Activated naive CD4-positive, alpha-beta T cell treated with anti-CD3 and anti-CD28 coated beads, Interleukin-2, amount 50 U/mL, for 24 hours (primary cell): Measurements from ENCODE around the gene CDC40.
A peak's percentile ranks its signal among the peaks of the same experiment; 100 is the strongest.

Experiments
- H3K27ac Mint-ChIP-seq: one replicate; pipeline ENCODE4 v1.8.0; 2021; ENCODE audit warnings: mild to moderate bottlenecking, mixed read lengths
- H3K27me3 Mint-ChIP-seq: one replicate; pipeline ENCODE4 v1.8.0; 2021; ENCODE audit warnings: mixed read lengths
- H3K36me3 Mint-ChIP-seq: one replicate; pipeline ENCODE4 v1.8.0; 2021; ENCODE audit warnings: mixed read lengths
- H3K4me1 Mint-ChIP-seq: one replicate; pipeline ENCODE4 v1.8.0; 2021; ENCODE audit warnings: mixed read lengths
- H3K4me3 Mint-ChIP-seq: one replicate; pipeline ENCODE4 v1.8.0; 2021; ENCODE audit warnings: mild to moderate bottlenecking, mixed read lengths
- H3K9me3 Mint-ChIP-seq: one replicate; pipeline ENCODE4 v1.8.0; 2021; ENCODE audit warnings: mixed read lengths

CDC40 gene

GRCh38 chr6:110180228-110181008 is at the start of gene CDC40:
CDC40 (plus strand) TSS chr6:110180427; CDS start chr6:110180445, 18 bp downstream.
- H3K27me3 Mint-ChIP-seq, result peaks cover 5% of the 10 kb centered on the region
- no peak within 1 kb of the TSS for H3K4me3 Mint-ChIP-seq
- H3K4me1 Mint-ChIP-seq, result peaks cover 6% of the 10 kb centered on the region
- H3K9me3 Mint-ChIP-seq, result no peaks in the 10 kb centered on the region
- no peak within 1 kb of the TSS for H3K27ac Mint-ChIP-seq
- H3K36me3 Mint-ChIP-seq, result no peaks in the 10 kb centered on the region

- Mint-ChIP-seq H3K27ac (no peak overlapping the region), H3K4me3 (no peak overlapping the region), H3K36me3 (no peaks in the 10 kb centered on the region), H3K9me3 (no peaks in the 10 kb centered on the region), H3K27me3 (peaks cover 24% of the 10 kb centered on the region), H3K4me1 (no peaks in the 10 kb centered on the region)
These were observed 42.0 kb upstream of the CDC40 start for GRCh38 chr6:110137924-110138887.

GRCh38 chr6:110139052-110139451 is 41.2 kb upstream of the CDC40 start:
- Mint-ChIP-seq H3K4me1 (no peaks in the 10 kb centered on the region), H3K36me3 (no peaks in the 10 kb centered on the region), H3K27ac (no peak overlapping the region), H3K9me3 (no peaks in the 10 kb centered on the region), H3K27me3 (peaks cover 21% of the 10 kb centered on the region), H3K4me3 (no peak overlapping the region)

- no peak overlapping the region for H3K27ac Mint-ChIP-seq
These were observed 39.6 kb upstream of the CDC40 start for GRCh38 chr6:110140650-110141049.

GRCh38 chr6:110147870-110148269 is 32.4 kb upstream of the CDC40 start:
- Mint-ChIP-seq H3K9me3 (no peaks in the 10 kb centered on the region), H3K4me1 (no peaks in the 10 kb centered on the region), H3K4me3 (no peak overlapping the region)

More at GRCh38 chr6:110140650-110141049, 39.6 kb upstream of the CDC40 start:
- Mint-ChIP-seq H3K4me3 (no peak overlapping the region), H3K4me1 (no peaks in the 10 kb centered on the region), H3K36me3 (no peaks in the 10 kb centered on the region), H3K27me3 (peaks cover 18% of the 10 kb centered on the region), H3K9me3 (no peaks in the 10 kb centered on the region)

GRCh38 chr6:110158479-110158878 is 21.7 kb upstream of the CDC40 start:
- Mint-ChIP-seq H3K27me3 (peaks cover 25% of the 10 kb centered on the region), H3K4me3 (no peak overlapping the region), H3K9me3 (peaks cover 4% of the 10 kb centered on the region), H3K36me3 (no peaks in the 10 kb centered on the region), H3K4me1 (no peaks in the 10 kb centered on the region), H3K27ac (no peak overlapping the region)

More at GRCh38 chr6:110147870-110148269, 32.4 kb upstream of the CDC40 start:
- Mint-ChIP-seq H3K36me3 (no peaks in the 10 kb centered on the region), H3K27ac (no peak overlapping the region), H3K27me3 (peaks cover 8% of the 10 kb centered on the region)

- no peak overlapping the region for H3K27ac Mint-ChIP-seq
- H3K9me3 Mint-ChIP-seq, result no peaks in the 10 kb centered on the region
- peaks cover 12% of the 10 kb centered on the region for H3K27me3 Mint-ChIP-seq
- no peak overlapping the region for H3K4me3 Mint-ChIP-seq
- no peaks in the 10 kb centered on the region for H3K36me3 Mint-ChIP-seq
- H3K4me1 Mint-ChIP-seq, result no peaks in the 10 kb centered on the region
These were observed 10.1 kb upstream of the CDC40 start for GRCh38 chr6:110170081-110170480.

GRCh38 chr6:110173506-110174132 is 6.6 kb upstream of the CDC40 start:
- H3K4me3 Mint-ChIP-seq, result no peak overlapping the region
- H3K27ac Mint-ChIP-seq, result no peak overlapping the region
- H3K36me3 Mint-ChIP-seq, result no peaks in the 10 kb centered on the region
- H3K9me3 Mint-ChIP-seq, result no peaks in the 10 kb centered on the region
- H3K27me3 Mint-ChIP-seq, result peaks cover 13% of the 10 kb centered on the region
- peaks cover 5% of the 10 kb centered on the region for H3K4me1 Mint-ChIP-seq

GRCh38 chr6:110178626-110179405 is 1.4 kb upstream of the CDC40 start:
- Mint-ChIP-seq H3K27me3 (peaks cover 11% of the 10 kb centered on the region), H3K4me1 (peaks cover 5% of the 10 kb centered on the region), H3K36me3 (no peaks in the 10 kb centered on the region), H3K4me3 (peak overlapping the region; percentile 82), H3K9me3 (no peaks in the 10 kb centered on the region), H3K27ac (peak overlapping the region; percentile 14)

- Mint-ChIP-seq H3K4me1 (peaks cover 5% of the 10 kb centered on the region), H3K9me3 (no peaks in the 10 kb centered on the region), H3K27ac (peak within 1 kb of the TSS; percentile 14), H3K36me3 (no peaks in the 10 kb centered on the region), H3K27me3 (peaks cover 10% of the 10 kb centered on the region), H3K4me3 (peak within 1 kb of the TSS; percentile 82)
These were observed 610 bp upstream of the CDC40 start, which contains the start of gene WASF1 for GRCh38 chr6:110179406-110180227. WASF1 (minus strand) TSS chr6:110179670; CDS start chr6:110127601, 52,069 bp downstream.

- Mint-ChIP-seq H3K4me1 (peaks cover 15% of the 10 kb centered on the region), H3K27ac (no peak overlapping the region), H3K36me3 (peaks cover 5% of the 10 kb centered on the region), H3K9me3 (no peaks in the 10 kb centered on the region), H3K4me3 (no peak overlapping the region), H3K27me3 (peaks cover 2% of the 10 kb centered on the region)
These were observed 1.2 kb downstream of the CDC40 start for GRCh38 chr6:110181131-110182030.

- peaks cover 7% of the 10 kb centered on the region for H3K36me3 Mint-ChIP-seq
- no peak overlapping the region for H3K27ac Mint-ChIP-seq
- H3K9me3 Mint-ChIP-seq, result no peaks in the 10 kb centered on the region
- H3K4me3 Mint-ChIP-seq, result no peak overlapping the region
- H3K4me1 Mint-ChIP-seq, result peaks cover 16% of the 10 kb centered on the region
- H3K27me3 Mint-ChIP-seq, result no peaks in the 10 kb centered on the region
These were observed 3.2 kb downstream of the CDC40 start for GRCh38 chr6:110183292-110183885.

GRCh38 chr6:110185879-110186278 is 5.7 kb downstream of the CDC40 start:
- peak overlapping the region; percentile 69 for H3K4me3 Mint-ChIP-seq
- H3K36me3 Mint-ChIP-seq, result peaks cover 7% of the 10 kb centered on the region
- peaks cover 14% of the 10 kb centered on the region for H3K4me1 Mint-ChIP-seq
- no peaks in the 10 kb centered on the region for H3K9me3 Mint-ChIP-seq
- H3K27ac Mint-ChIP-seq, result no peak overlapping the region
- no peaks in the 10 kb centered on the region for H3K27me3 Mint-ChIP-seq
